Measurements from ENCODE around the gene CSTB.

Gene CSTB

DNA sequence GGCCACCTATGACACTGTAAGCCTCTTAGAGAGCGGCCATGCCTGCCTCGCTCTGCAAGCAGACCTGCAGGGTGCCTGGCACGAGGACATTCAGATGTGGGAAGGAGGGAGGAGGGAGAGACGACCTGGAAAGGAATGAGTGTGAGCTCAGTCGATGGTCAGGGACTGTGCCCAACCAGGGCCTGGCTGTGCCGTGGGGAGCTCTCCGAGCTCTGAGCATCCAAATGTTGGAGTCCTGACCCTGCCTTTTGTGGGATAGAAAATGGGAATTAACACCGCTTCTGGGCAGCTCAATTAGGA is 7.3 kb downstream of the CSTB start:
- DNase-seq (ENCODE audit: extremely low read depth, low read depth): no peak
- TF ChIP-seq, protein P1, sequence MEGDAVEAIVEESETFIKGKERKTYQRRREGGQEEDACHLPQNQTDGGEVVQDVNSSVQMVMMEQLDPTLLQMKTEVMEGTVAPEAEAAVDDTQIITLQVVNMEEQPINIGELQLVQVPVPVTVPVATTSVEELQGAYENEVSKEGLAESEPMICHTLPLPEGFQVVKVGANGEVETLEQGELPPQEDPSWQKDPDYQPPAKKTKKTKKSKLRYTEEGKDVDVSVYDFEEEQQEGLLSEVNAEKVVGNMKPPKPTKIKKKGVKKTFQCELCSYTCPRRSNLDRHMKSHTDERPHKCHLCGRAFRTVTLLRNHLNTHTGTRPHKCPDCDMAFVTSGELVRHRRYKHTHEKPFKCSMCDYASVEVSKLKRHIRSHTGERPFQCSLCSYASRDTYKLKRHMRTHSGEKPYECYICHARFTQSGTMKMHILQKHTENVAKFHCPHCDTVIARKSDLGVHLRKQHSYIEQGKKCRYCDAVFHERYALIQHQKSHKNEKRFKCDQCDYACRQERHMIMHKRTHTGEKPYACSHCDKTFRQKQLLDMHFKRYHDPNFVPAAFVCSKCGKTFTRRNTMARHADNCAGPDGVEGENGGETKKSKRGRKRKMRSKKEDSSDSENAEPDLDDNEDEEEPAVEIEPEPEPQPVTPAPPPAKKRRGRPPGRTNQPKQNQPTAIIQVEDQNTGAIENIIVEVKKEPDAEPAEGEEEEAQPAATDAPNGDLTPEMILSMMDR (IDR thresholded peaks at IDR 0.05; ENCODE audit: low read depth, low read length): no peak

GRCh38 chr21:43767984-43768867 is 7.9 kb downstream of the CSTB start:
- TF ChIP-seq, protein P1 (IDR thresholded peaks at IDR 0.05; ENCODE audit: low read depth, low read length): no peak
- DNase-seq (ENCODE audit: extremely low read depth, low read depth): no peak

- no peak for DNase-seq (ENCODE audit: extremely low read depth, low read depth)
- TF ChIP-seq, protein P1 (IDR thresholded peaks at IDR 0.05; ENCODE audit: low read depth, low read length): no peak
Measured at GRCh38 chr21:43767498-43767983, 8.6 kb downstream of the CSTB start.

- DNase-seq (ENCODE audit: extremely low read depth, low read depth): no peak
- TF ChIP-seq, protein P1 (IDR thresholded peaks at IDR 0.05; ENCODE audit: low read depth, low read length): no peak
Measured at GRCh38 chr21:43766734-43767497, 9.2 kb downstream of the CSTB start.

- TF ChIP-seq, protein P1 (IDR thresholded peaks at IDR 0.05; ENCODE audit: low read depth, low read length): no peak
- DNase-seq (ENCODE audit: extremely low read depth, low read depth): no peak
Measured at GRCh38 chr21:43764576-43765495, 11.3 kb downstream of the CSTB start.

DNA sequence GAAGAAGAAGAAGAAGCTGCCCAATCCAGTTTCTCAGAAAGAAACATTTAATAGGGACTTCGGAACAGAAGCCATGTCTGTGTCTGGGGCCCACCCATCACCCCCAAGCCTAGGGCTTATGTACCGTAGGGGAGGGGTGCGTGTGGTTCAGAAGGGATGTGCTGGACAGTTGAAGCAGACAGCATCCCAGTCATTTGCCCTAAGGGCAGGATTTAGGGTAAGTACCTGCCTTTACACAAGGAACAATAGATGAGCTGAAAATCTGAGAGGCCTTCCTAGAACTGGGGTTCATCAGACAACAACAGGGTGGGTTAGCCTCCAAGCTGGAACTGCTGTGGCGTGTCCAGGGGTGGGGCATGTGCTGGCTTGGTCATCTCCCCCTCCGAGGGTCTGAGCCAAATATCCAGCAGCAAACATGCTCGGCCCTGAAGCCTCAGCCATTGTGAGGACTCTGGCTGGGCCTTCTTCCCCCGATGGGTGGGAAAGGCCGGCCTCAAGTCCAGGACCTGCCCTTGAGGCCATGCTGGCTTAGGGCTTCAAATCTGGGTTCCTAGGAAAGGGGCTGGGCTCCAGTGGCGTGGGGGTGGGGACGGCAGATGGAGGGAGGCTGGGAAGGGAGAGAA is 12.1 kb downstream of the CSTB start:
- TF ChIP-seq, protein P1 (IDR thresholded peaks at IDR 0.05; ENCODE audit: low read depth, low read length): no peak
- no peak for DNase-seq (ENCODE audit: extremely low read depth, low read depth)
